Activated B cell treated with CpG ODN at 0.5 μM for 24 hours (primary cell): ENCODE measurements around the gene SLC9A9. TPM values are rescaled to one million over a fixed set of nuclear protein-coding genes. Genes with fewer than 3 reads are reported as not detected.
A peak's percentile ranks its signal among the peaks of the same experiment; 100 is the strongest.

ENCODE experiments used
- ATAC-seq: fragments of 200-7000 bp; cut with Tn5 transposase; one replicate; pipeline ENCODE4 v1.10.0; 2021; ENCODE audit warnings: low read depth, mild to moderate bottlenecking, moderate library complexity
- CTCF ChIA-PET: fragments of 350-600 bp; sonication (Branson Sonifier 250); formaldehyde crosslinking; loops from one replicate; lab custom pipeline; 2021; ENCODE audit warnings: antibody characterized with exemption; lab: Charles Lee
- POLR2A ChIA-PET: fragments of 350-600 bp; sonication (Branson Sonifier 250); formaldehyde crosslinking; loops from one replicate; lab custom pipeline; 2021; ENCODE audit warnings: antibody characterized with exemption; lab: Charles Lee
- DNase-seq: peaks from one replicate; pipeline ENCODE4 v3.0.0; 2022
- H3K27ac Mint-ChIP-seq: one replicate; pipeline ENCODE4 v1.8.0; 2020; ENCODE audit warnings: mixed read lengths
- H3K27me3 Mint-ChIP-seq: one replicate; pipeline ENCODE4 v1.8.0; 2021; ENCODE audit warnings: mixed read lengths
- H3K36me3 Mint-ChIP-seq: one replicate; pipeline ENCODE4 v1.8.0; 2021; ENCODE audit warnings: low read depth, mixed read lengths
- H3K4me1 Mint-ChIP-seq: one replicate; pipeline ENCODE4 v1.8.0; 2021; ENCODE audit warnings: mixed read lengths
- H3K4me3 Mint-ChIP-seq: one replicate; pipeline ENCODE4 v1.8.0; 2020; ENCODE audit warnings: mild to moderate bottlenecking, mixed read lengths
- H3K9me3 Mint-ChIP-seq: one replicate; pipeline ENCODE4 v1.8.0; 2020; ENCODE audit warnings: mixed read lengths
- intact Hi-C: fragments of 100-400 bp; cut with micrococcal nuclease; formaldehyde crosslinking; loops from one replicate; pipeline ENCODE4 v1.15.1; 2024
- total RNA-seq: library from RNA; stranded (reverse); gene quantifications from 2 replicates; pipeline ENCODE4 v1.2.3, GENCODE V29; 2022
- TF ChIP-seq, protein P1 (sequence below): fragments of 200-600 bp; IDR thresholded peaks from one replicate; pipeline ENCODE4 v1.8.0; 2022; ENCODE audit warnings: antibody characterized with exemption, mild to moderate bottlenecking

Gene SLC9A9
- total RNA-seq, 1 donor from 2014 or later, result 9.4 TPM

DNA sequence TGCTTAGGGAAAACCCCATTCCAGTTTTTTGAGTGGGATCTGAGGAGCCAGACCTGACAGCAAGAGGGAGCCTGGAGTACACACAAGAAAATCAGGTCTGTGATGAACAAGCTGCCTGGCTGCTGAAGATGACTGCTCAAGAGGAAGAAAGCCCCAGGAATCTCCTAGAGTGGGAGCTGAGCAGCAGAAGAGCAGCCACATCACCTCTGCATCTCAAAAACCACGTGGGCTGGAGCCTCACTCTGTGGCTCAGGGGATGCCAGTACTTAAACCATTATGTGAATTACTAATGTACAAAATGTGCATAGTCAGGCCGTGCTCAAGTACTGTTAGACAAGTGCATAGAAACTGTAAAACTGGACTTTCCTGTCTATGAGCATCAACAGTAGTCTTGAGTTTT lies 52.4 kb downstream of the SLC9A9 start:
- no peak overlapping the region for H3K4me3 Mint-ChIP-seq
- DNase-seq (no peak), ATAC-seq (no peak)
- CTCF ChIA-PET, result no interaction called here
- H3K9me3 Mint-ChIP-seq, result peaks cover 9% of the 10 kb centered on the region
- peaks cover 24% of the 10 kb centered on the region for H3K36me3 Mint-ChIP-seq
- TF ChIP-seq, protein P1, sequence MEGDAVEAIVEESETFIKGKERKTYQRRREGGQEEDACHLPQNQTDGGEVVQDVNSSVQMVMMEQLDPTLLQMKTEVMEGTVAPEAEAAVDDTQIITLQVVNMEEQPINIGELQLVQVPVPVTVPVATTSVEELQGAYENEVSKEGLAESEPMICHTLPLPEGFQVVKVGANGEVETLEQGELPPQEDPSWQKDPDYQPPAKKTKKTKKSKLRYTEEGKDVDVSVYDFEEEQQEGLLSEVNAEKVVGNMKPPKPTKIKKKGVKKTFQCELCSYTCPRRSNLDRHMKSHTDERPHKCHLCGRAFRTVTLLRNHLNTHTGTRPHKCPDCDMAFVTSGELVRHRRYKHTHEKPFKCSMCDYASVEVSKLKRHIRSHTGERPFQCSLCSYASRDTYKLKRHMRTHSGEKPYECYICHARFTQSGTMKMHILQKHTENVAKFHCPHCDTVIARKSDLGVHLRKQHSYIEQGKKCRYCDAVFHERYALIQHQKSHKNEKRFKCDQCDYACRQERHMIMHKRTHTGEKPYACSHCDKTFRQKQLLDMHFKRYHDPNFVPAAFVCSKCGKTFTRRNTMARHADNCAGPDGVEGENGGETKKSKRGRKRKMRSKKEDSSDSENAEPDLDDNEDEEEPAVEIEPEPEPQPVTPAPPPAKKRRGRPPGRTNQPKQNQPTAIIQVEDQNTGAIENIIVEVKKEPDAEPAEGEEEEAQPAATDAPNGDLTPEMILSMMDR, result no peak
- H3K27me3 Mint-ChIP-seq, result no peaks in the 10 kb centered on the region
- POLR2A ChIA-PET, result no interaction called here
- intact Hi-C loops, result no loop called here
- no peaks in the 10 kb centered on the region for H3K4me1 Mint-ChIP-seq
- H3K27ac Mint-ChIP-seq, result no peak overlapping the region

DNA sequence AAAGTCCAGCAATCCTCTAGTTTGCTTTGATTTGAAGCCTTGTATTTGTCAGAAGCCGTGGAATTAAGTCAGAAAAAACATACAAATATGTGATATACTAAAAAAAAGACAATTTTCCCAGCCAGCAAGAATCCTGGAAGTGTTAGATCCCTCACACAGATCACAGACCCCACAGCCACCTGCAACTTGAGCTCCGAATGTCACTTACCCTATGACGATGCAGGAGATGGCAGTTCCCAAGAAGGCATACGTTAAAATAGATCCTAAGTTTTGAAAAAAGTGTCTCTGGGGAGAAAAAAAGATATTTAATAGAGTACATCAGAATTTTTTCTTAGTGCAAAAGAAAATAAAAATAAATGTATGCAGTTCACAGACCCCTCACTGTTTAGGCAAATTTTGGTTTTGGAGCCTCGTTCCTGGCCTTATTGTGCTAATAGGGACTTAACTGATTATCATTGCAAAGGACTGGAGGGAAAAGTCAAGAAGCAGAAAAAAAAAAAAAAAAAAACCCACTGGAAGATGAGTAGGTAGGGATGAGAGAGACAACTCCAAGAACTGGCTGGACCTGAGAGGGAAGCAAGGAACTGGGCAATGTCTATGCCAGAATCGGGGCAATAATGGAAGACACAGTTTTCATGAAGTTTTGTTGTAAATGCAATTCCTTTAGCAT lies 53.3 kb downstream of the SLC9A9 start:
- Mint-ChIP-seq H3K27me3 (no peaks in the 10 kb centered on the region), H3K4me3 (no peak overlapping the region), H3K36me3 (peaks cover 32% of the 10 kb centered on the region), H3K27ac (no peak overlapping the region), H3K9me3 (peaks cover 14% of the 10 kb centered on the region), H3K4me1 (no peaks in the 10 kb centered on the region)
- DNase-seq (no peak), ATAC-seq (no peak)
- ChIA-PET CTCF (no interaction called here), POLR2A (no interaction called here)
- TF ChIP-seq, protein P1, result no peak
- intact Hi-C loops, result no loop called here

DNA sequence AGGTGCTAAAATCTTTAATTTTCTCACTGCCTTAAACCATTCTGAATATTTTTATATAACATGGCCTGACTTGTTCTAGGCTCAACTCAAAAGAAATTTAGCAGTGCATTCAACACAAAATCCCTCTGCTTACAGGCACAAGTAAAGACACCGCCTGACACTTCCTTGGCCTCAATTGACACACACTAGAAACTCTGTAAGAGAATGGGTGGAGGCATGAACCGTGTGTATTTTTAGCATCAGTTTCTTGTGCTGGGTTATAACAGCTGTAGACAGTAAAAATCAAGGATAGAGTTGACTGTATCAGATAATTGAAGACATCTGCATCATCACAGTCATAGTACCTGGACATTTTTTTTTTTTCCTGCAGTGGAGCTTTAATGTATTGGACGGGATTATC lies 54.3 kb downstream of the SLC9A9 start:
- H3K36me3 Mint-ChIP-seq, result peaks cover 32% of the 10 kb centered on the region
- POLR2A ChIA-PET, result no interaction called here
- no peak for DNase-seq

GRCh38 chr3:143791386-143791785 lies 56.9 kb downstream of the SLC9A9 start:
- ChIA-PET POLR2A (no interaction called here), CTCF (no interaction called here)
- H3K36me3 Mint-ChIP-seq, result peaks cover 32% of the 10 kb centered on the region
- no peak overlapping the region for H3K4me3 Mint-ChIP-seq
- no peaks in the 10 kb centered on the region for H3K27me3 Mint-ChIP-seq
- ATAC-seq, result no peak
- TF ChIP-seq, protein P1, result no peak
- intact Hi-C loops, result no loop called here
- no peak overlapping the region for H3K27ac Mint-ChIP-seq
- no peak for DNase-seq
- peaks cover 14% of the 10 kb centered on the region for H3K9me3 Mint-ChIP-seq
- peaks cover 6% of the 10 kb centered on the region for H3K4me1 Mint-ChIP-seq

More for the DNA sequence above, 54.3 kb downstream of the SLC9A9 start:
- Mint-ChIP-seq H3K4me3 (no peak overlapping the region), H3K27ac (no peak overlapping the region), H3K4me1 (no peaks in the 10 kb centered on the region), H3K9me3 (peaks cover 14% of the 10 kb centered on the region), H3K27me3 (no peaks in the 10 kb centered on the region)
- ATAC-seq, result no peak
- CTCF ChIA-PET, result no interaction called here
- intact Hi-C loops, result no loop called here
- TF ChIP-seq, protein P1, result no peak

GRCh38 chr3:143786219-143787191 lies 61.8 kb downstream of the SLC9A9 start:
- ChIA-PET POLR2A (interaction anchor here (0.9 kb wide), 1 partner anchor 185 kb away, joined by 3 read pairs; the partner anchor contains the start of gene DIPK2A), CTCF (interaction anchor here (1.2 kb wide), 1 partner anchor 11 kb away, joined by 3 read pairs; no protein-coding TSS in a partner anchor)
- peaks cover 13% of the 10 kb centered on the region for H3K36me3 Mint-ChIP-seq
- H3K4me3 Mint-ChIP-seq, result peak overlapping the region; percentile 9
- peaks cover 11% of the 10 kb centered on the region for H3K9me3 Mint-ChIP-seq
- ATAC-seq (peak; percentile 89), DNase-seq (no peak)
- TF ChIP-seq, protein P1, result no peak
- H3K27ac Mint-ChIP-seq, result no peak overlapping the region
- H3K4me1 Mint-ChIP-seq, result peaks cover 14% of the 10 kb centered on the region
- no peaks in the 10 kb centered on the region for H3K27me3 Mint-ChIP-seq
- intact Hi-C loops, result loop anchor here (5.0 kb wide), 1 partner anchor 46 kb away; no protein-coding TSS in a partner anchor
